ENCODE data around the gene MMD. TPM values are rescaled to one million over a fixed set of nuclear protein-coding genes. Genes with fewer than 3 reads are reported as not detected.

MMD gene
- polyA plus RNA-seq, 3 donors: 3.4 to 7.0 (median 4.6) TPM

- Histone ChIP-seq H4K20me1 (ENCODE audit: insufficient read depth, low read length) (no peaks in the 10 kb centered on the region), H2AFZ (ENCODE audit: insufficient read depth, low read depth, low read length, poor library complexity, severe bottlenecking) (no peak overlapping the region), H3K9me3 (replicated peaks in 1 of 2; ENCODE audit: control insufficient read depth in 1 of 2, insufficient read depth in 1 of 2, low read length in 2 of 2) (no peaks in the 10 kb centered on the region), H3K4me1 (ENCODE audit: control insufficient read depth in 1 of 2, insufficient read depth in 2 of 2, low read length in 2 of 2) (peaks cover 16 to 18% of the 10 kb centered on the region in 2 donors), H3K4me3 (replicated peaks in 1 of 3; ENCODE audit: low read depth in 2 of 3, low read length in 3 of 3) (no peak overlapping the region), H3K27ac (ENCODE audit: low read depth in 1 of 2, low read length in 2 of 2) (no peak overlapping the region), H3K27me3 (ENCODE audit: control insufficient read depth in 2 of 2, insufficient read depth in 2 of 2, low read length in 2 of 2) (no peaks in the 10 kb centered on the region), H3K36me3 (replicated peaks in 1 of 2; ENCODE audit: control insufficient read depth in 1 of 2, insufficient read depth in 2 of 2, low read length in 2 of 2) (no peaks in the 10 kb centered on the region), H3K9ac (ENCODE audit: insufficient read depth, low read length, poor library complexity, severe bottlenecking) (no peak overlapping the region), H3K79me2 (ENCODE audit: insufficient read depth, low read length) (no peaks in the 10 kb centered on the region), H3K4me2 (replicated peaks; ENCODE audit: extremely low read depth, low read length, poor library complexity, severe bottlenecking) (no peak overlapping the region)
- no peak overlapping the region for H3K27ac Mint-ChIP-seq
- peaks cover 23% of the 10 kb centered on the region for H3K4me1 Mint-ChIP-seq
- peaks cover 2 to 6% (median 2%) of the 10 kb centered on the region in 3 donors for H3K27me3 Mint-ChIP-seq (ENCODE audit: low read depth in 3 of 3)
- H3K9me3 Mint-ChIP-seq: peaks cover 0 to 3% (median 0%) of the 10 kb centered on the region in 7 donors
- intact Hi-C loops (cut with micrococcal nuclease): no loop called here
- TF ChIP-seq, protein P1, sequence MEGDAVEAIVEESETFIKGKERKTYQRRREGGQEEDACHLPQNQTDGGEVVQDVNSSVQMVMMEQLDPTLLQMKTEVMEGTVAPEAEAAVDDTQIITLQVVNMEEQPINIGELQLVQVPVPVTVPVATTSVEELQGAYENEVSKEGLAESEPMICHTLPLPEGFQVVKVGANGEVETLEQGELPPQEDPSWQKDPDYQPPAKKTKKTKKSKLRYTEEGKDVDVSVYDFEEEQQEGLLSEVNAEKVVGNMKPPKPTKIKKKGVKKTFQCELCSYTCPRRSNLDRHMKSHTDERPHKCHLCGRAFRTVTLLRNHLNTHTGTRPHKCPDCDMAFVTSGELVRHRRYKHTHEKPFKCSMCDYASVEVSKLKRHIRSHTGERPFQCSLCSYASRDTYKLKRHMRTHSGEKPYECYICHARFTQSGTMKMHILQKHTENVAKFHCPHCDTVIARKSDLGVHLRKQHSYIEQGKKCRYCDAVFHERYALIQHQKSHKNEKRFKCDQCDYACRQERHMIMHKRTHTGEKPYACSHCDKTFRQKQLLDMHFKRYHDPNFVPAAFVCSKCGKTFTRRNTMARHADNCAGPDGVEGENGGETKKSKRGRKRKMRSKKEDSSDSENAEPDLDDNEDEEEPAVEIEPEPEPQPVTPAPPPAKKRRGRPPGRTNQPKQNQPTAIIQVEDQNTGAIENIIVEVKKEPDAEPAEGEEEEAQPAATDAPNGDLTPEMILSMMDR (IDR thresholded peaks at IDR 0.05): no peak
- H3K36me3 Mint-ChIP-seq: no peaks in the 10 kb centered on the region
- no peak for DNase-seq
- 80% methylated on average over 2 of the region's 2 CpGs for WGBS (ENCODE audit: insufficient coverage)
- H3K4me3 Mint-ChIP-seq: no peak overlapping the region
These were observed 19.9 kb upstream of the MMD start for GRCh38 chr17:55441544-55441943.

GRCh38 chr17:55440391-55440790 lies 18.8 kb upstream of the MMD start:
- no peaks in the 10 kb centered on the region for H4K20me1 ChIP-seq (ENCODE audit: insufficient read depth, low read length)
- Mint-ChIP-seq H3K27me3 (ENCODE audit: low read depth in 3 of 3) (peaks cover 2 to 6% (median 2%) of the 10 kb centered on the region in 3 donors), H3K9me3 (peaks cover 0 to 3% (median 0%) of the 10 kb centered on the region in 7 donors), H3K36me3 (no peaks in the 10 kb centered on the region), H3K4me1 (peaks cover 22% of the 10 kb centered on the region), H3K4me3 (no peak overlapping the region), H3K27ac (no peak overlapping the region)
- H3K9me3 ChIP-seq (replicated peaks in 1 of 2; ENCODE audit: control insufficient read depth in 1 of 2, insufficient read depth in 1 of 2, low read length in 2 of 2): no peaks in the 10 kb centered on the region
- no peak overlapping the region for H3K9ac ChIP-seq (ENCODE audit: insufficient read depth, low read length, poor library complexity, severe bottlenecking)
- no peak overlapping the region for H3K4me2 ChIP-seq (replicated peaks; ENCODE audit: extremely low read depth, low read length, poor library complexity, severe bottlenecking)
- no CpG with 5 or more reads among the region's 3 CpGs for WGBS (ENCODE audit: insufficient coverage)
- H3K79me2 ChIP-seq (ENCODE audit: insufficient read depth, low read length): no peaks in the 10 kb centered on the region
- no peaks in the 10 kb centered on the region for H3K27me3 ChIP-seq (ENCODE audit: control insufficient read depth in 2 of 2, insufficient read depth in 2 of 2, low read length in 2 of 2)
- H3K27ac ChIP-seq (ENCODE audit: low read depth in 1 of 2, low read length in 2 of 2): no peak overlapping the region
- H2AFZ ChIP-seq (ENCODE audit: insufficient read depth, low read depth, low read length, poor library complexity, severe bottlenecking): no peak overlapping the region
- no peak overlapping the region for H3K4me3 ChIP-seq (replicated peaks in 1 of 3; ENCODE audit: low read depth in 2 of 3, low read length in 3 of 3)
- peaks cover 18 to 20% of the 10 kb centered on the region in 2 donors for H3K4me1 ChIP-seq (ENCODE audit: control insufficient read depth in 1 of 2, insufficient read depth in 2 of 2, low read length in 2 of 2)
- no peak for DNase-seq
- no peaks in the 10 kb centered on the region for H3K36me3 ChIP-seq (replicated peaks in 1 of 2; ENCODE audit: control insufficient read depth in 1 of 2, insufficient read depth in 2 of 2, low read length in 2 of 2)
- intact Hi-C loops (cut with micrococcal nuclease): no loop called here
- TF ChIP-seq, protein P1 (IDR thresholded peaks at IDR 0.05): no peak

All from CD14-positive monocyte (primary cell).